Trophoblast cell (in vitro differentiated cells and primary cell): ENCODE measurements around the gene KCNH8.

Source experiments
- DNase-seq, 2 donors: peaks; one replicate each; pipeline ENCODE4 v3.0.0-alpha.2; 2016
- H2AFZ ChIP-seq: 2 replicates; pipeline ENCODE4 v1.6.1; 2013; ENCODE audit warnings: low read length, moderate library complexity, mild to moderate bottlenecking; ENCODE audit not compliant: insufficient read depth, poor library complexity
- H2AK5ac ChIP-seq: 2 replicates; pipeline ENCODE4 v1.6.1; 2013; ENCODE audit warnings: mild to moderate bottlenecking, low read length
- H2BK120ac ChIP-seq: 2 replicates; pipeline ENCODE4 v1.6.1; 2013; ENCODE audit warnings: low read length, mild to moderate bottlenecking, moderate library complexity; ENCODE audit not compliant: insufficient read depth, poor library complexity
- H2BK12ac ChIP-seq: 2 replicates; pipeline ENCODE4 v1.6.1; 2013; ENCODE audit warnings: mild to moderate bottlenecking, low read length, moderate library complexity
- H2BK5ac ChIP-seq: 2 replicates; pipeline ENCODE4 v1.6.1; 2013; ENCODE audit warnings: low read length, low read depth, moderate library complexity, mild to moderate bottlenecking; ENCODE audit not compliant: poor library complexity
- H3K14ac ChIP-seq: 2 replicates; pipeline ENCODE4 v1.6.1; 2013; ENCODE audit warnings: mild to moderate bottlenecking, low read length
- H3K18ac ChIP-seq: 2 replicates; pipeline ENCODE4 v1.6.1; 2013; ENCODE audit warnings: mild to moderate bottlenecking, low read length
- H3K23ac ChIP-seq: 2 replicates; pipeline ENCODE4 v1.6.1; 2013; ENCODE audit warnings: low read length
- H3K27ac ChIP-seq: 2 replicates; pipeline ENCODE4 v1.5.1; 2013; ENCODE audit warnings: low read depth, mild to moderate bottlenecking, inconsistent platforms, low read length, moderate library complexity
- H3K27me3 ChIP-seq: 2 replicates; pipeline ENCODE4 v1.6.1; 2013; ENCODE audit warnings: inconsistent platforms, mild to moderate bottlenecking, low read length, moderate library complexity; ENCODE audit not compliant: insufficient read depth
- H3K36me3 ChIP-seq, 2 experiments: 1 replicate in 1 of 2; 2 replicates in 1 of 2; pipeline ENCODE4 v1.6.1; 2013; ENCODE audit warnings: low read length in 2 of 2, mild to moderate bottlenecking in 2 of 2, moderate library complexity in 1 of 2; ENCODE audit not compliant: insufficient read depth in 2 of 2, control insufficient read depth in 1 of 2
- H3K4ac ChIP-seq: 2 replicates; pipeline ENCODE4 v1.6.1; 2013; ENCODE audit warnings: low read depth, mild to moderate bottlenecking, low read length, moderate library complexity
- H3K4me1 ChIP-seq, 2 experiments: 1 replicate in 1 of 2; 2 replicates in 1 of 2; pipeline ENCODE4 v1.6.1; 2013; ENCODE audit warnings: low read length in 2 of 2, mild to moderate bottlenecking in 2 of 2, moderate library complexity in 1 of 2; ENCODE audit not compliant: insufficient read depth in 2 of 2, control insufficient read depth in 1 of 2
- H3K4me2 ChIP-seq: 2 replicates; pipeline ENCODE4 v1.6.1; 2013; ENCODE audit warnings: inconsistent platforms, mild to moderate bottlenecking, low read length, moderate library complexity
- H3K4me3 ChIP-seq: 2 replicates; pipeline ENCODE4 v1.5.1; 2013; ENCODE audit warnings: mild to moderate bottlenecking, low read depth, low read length, inconsistent platforms
- H3K79me1 ChIP-seq: one replicate; pipeline ENCODE4 v1.6.1; 2013; ENCODE audit warnings: low read length
- H3K79me2 ChIP-seq: 2 replicates; pipeline ENCODE4 v1.6.1; 2013; ENCODE audit warnings: low read length, mild to moderate bottlenecking; ENCODE audit not compliant: control insufficient read depth, insufficient read depth, poor library complexity
- H3K9ac ChIP-seq: 2 replicates; pipeline ENCODE4 v1.6.1; 2013; ENCODE audit warnings: mild to moderate bottlenecking, low read length
- H3K9me3 ChIP-seq: 2 replicates; pipeline ENCODE4 v1.6.1; 2013; ENCODE audit warnings: low read depth, mild to moderate bottlenecking, control low read depth, inconsistent platforms, low read length; ENCODE audit not compliant: insufficient read depth
- H4K12ac ChIP-seq: 2 replicates; pipeline ENCODE4 v1.6.1; 2013; ENCODE audit warnings: low read depth, mild to moderate bottlenecking, low read length, moderate library complexity
- H4K8ac ChIP-seq: 2 replicates; pipeline ENCODE4 v1.6.1; 2013; ENCODE audit warnings: low read depth, mild to moderate bottlenecking, low read length, moderate library complexity
- H4K91ac ChIP-seq: one replicate; pipeline ENCODE4 v1.6.1; 2013; ENCODE audit warnings: low read depth, mild to moderate bottlenecking, low read length, moderate library complexity
- WGBS: extraction: QIAGEN DNeasy Blood & Tissue Kit; methylation state at CpG from one replicate; pipeline ENCODE4 v1.1.7; 2013; ENCODE audit warnings: missing lambda C conversion rate; ENCODE audit not compliant: insufficient read length, insufficient coverage; ENCODE audit errors: extremely low coverage; 5-methylcytosine and 5-hydroxymethylcytosine counted together

KCNH8 gene

DNA sequence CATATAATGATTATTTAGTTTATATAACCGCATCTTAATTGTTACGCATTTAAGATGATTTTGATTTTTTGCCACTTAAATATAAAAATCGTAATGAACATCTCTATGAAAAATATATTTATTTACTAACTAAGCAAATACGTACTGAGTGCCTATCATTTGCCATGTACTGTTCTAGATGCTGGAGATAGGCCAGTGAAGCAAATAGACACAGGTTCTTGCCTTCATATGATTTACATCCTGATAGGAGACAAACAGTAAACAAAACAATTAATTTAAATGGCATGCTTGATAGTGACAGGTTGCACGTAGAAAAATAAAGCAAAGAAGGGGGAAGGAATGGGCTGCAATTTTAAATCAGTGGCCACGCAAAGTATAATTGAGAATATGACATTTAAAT lies 217.2 kb downstream of the KCNH8 start:
- DNase-seq, result no peak
- no peaks in the 10 kb centered on the region for H3K36me3 ChIP-seq
- no peak overlapping the region for H2AK5ac ChIP-seq
- H4K8ac ChIP-seq, result no peak overlapping the region
- no peak overlapping the region for H3K9ac ChIP-seq
- H2BK120ac ChIP-seq, result no peak overlapping the region
- H3K9me3 ChIP-seq, result no peaks in the 10 kb centered on the region
- H3K18ac ChIP-seq, result no peak overlapping the region
- no peak overlapping the region for H3K4me3 ChIP-seq
- H2BK12ac ChIP-seq, result no peak overlapping the region
- H4K12ac ChIP-seq, result no peak overlapping the region
- H2AFZ ChIP-seq, result no peak overlapping the region
- H3K23ac ChIP-seq, result no peak overlapping the region
- no peak overlapping the region for H3K14ac ChIP-seq
- no peaks in the 10 kb centered on the region for H3K79me2 ChIP-seq
- no CpG with 5 or more reads among the region's 6 CpGs for WGBS
- no peaks in the 10 kb centered on the region for H3K79me1 ChIP-seq
- H4K91ac ChIP-seq, result no peak overlapping the region
- no peaks in the 10 kb centered on the region for H3K27me3 ChIP-seq
- no peak overlapping the region for H2BK5ac ChIP-seq
- H3K4me1 ChIP-seq, result no peaks in the 10 kb centered on the region
- no peak overlapping the region for H3K4me2 ChIP-seq
- H3K4ac ChIP-seq, result no peak overlapping the region
- no peak overlapping the region for H3K27ac ChIP-seq

DNA sequence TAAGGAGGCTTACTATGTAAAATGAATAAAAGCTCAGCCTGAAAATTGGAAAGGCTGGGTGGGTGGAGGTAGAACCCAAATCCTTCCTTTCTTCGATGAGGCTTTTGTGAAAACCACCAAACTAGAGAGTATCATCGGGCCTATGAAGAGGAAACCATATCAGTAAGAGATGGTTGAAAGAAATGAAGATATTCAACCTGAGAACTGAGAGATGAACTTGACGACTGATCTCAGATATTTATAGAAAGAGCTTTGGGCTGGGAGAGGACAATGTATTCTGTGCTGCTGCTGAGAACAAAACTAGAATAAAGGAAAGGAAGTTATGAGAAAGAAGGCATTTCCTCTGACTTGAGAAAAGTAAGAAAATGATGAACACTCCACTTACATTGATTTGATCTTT lies 236.6 kb downstream of the KCNH8 start:
- H2AFZ ChIP-seq, result no peak overlapping the region
- no peak overlapping the region for H4K12ac ChIP-seq
- no peaks in the 10 kb centered on the region for H3K79me2 ChIP-seq
- no CpG with 5 or more reads among the region's 3 CpGs for WGBS
- no peak overlapping the region for H2BK120ac ChIP-seq
- no peak overlapping the region for H4K91ac ChIP-seq
- H4K8ac ChIP-seq, result no peak overlapping the region
- no peak overlapping the region for H2AK5ac ChIP-seq
- H3K4me2 ChIP-seq, result no peak overlapping the region
- no peak for DNase-seq
- H2BK12ac ChIP-seq, result no peak overlapping the region
- no peak overlapping the region for H3K27ac ChIP-seq
- no peak overlapping the region for H3K9ac ChIP-seq
- no peak overlapping the region for H3K4ac ChIP-seq
- no peak overlapping the region for H3K14ac ChIP-seq
- no peaks in the 10 kb centered on the region for H3K9me3 ChIP-seq
- no peak overlapping the region for H2BK5ac ChIP-seq
- H3K4me1 ChIP-seq, result no peaks in the 10 kb centered on the region
- no peak overlapping the region for H3K4me3 ChIP-seq
- no peaks in the 10 kb centered on the region for H3K36me3 ChIP-seq
- H3K23ac ChIP-seq, result no peak overlapping the region
- H3K18ac ChIP-seq, result no peak overlapping the region
- H3K79me1 ChIP-seq, result no peaks in the 10 kb centered on the region
- H3K27me3 ChIP-seq, result no peaks in the 10 kb centered on the region

DNA sequence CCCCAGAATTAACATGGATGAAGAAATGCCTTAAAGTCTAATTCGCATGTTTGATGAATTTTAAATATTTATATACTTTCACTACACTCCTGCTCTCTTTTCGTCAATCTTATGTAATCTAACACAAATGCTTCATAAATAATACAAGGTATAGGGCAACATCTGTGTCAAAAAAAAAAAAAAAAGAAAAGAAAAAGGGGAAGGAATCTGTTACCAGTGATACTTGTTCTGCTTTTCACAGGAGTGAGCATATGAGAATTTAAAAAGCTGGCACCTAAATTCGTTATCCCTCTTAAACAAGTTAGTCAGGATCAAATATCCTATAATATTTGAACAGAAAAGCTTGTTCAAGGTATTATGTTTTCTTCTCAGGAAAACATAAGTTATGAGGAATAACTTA lies 243.8 kb downstream of the KCNH8 start:
- Histone ChIP-seq H3K27me3 (no peaks in the 10 kb centered on the region), H4K91ac (no peak overlapping the region), H2AK5ac (no peak overlapping the region)

DNA sequence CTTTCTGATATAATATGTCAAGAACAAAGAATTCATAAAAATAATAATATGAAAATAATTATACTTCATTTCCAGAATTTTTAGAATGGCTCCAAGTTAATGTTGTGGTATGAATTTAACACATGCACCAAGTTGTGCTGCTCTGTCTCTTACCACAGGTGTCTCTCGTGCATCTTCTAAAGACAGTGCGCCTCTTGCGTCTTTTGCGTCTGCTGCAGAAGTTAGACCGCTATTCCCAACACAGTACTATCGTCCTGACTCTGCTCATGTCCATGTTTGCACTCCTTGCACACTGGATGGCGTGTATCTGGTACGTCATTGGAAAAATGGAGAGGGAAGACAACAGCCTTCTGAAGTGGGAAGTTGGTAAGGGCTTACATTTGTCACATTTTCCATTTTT lies 246.6 kb downstream of the KCNH8 start:
- Histone ChIP-seq H3K18ac (no peak overlapping the region), H4K91ac (no peak overlapping the region)

More for the DNA sequence above, 243.8 kb downstream of the KCNH8 start:
- Histone ChIP-seq H3K9me3 (no peaks in the 10 kb centered on the region), H2BK120ac (no peak overlapping the region), H4K8ac (no peak overlapping the region), H3K27ac (no peak overlapping the region), H3K4me3 (no peak overlapping the region), H2AFZ (no peak overlapping the region), H3K4me1 (no peaks in the 10 kb centered on the region), H4K12ac (no peak overlapping the region), H3K79me2 (no peaks in the 10 kb centered on the region), H3K23ac (no peak overlapping the region), H3K4ac (no peak overlapping the region), H3K14ac (no peak overlapping the region), H3K79me1 (no peaks in the 10 kb centered on the region), H2BK12ac (no peak overlapping the region), H3K4me2 (no peak overlapping the region), H3K18ac (no peak overlapping the region), H2BK5ac (no peak overlapping the region), H3K36me3 (no peaks in the 10 kb centered on the region), H3K9ac (no peak overlapping the region)
- no peak for DNase-seq
- no CpG with 5 or more reads among the region's 3 CpGs for WGBS

More for the DNA sequence above, 246.6 kb downstream of the KCNH8 start:
- no peaks in the 10 kb centered on the region for H3K9me3 ChIP-seq
- H2BK120ac ChIP-seq, result no peak overlapping the region
- no peaks in the 10 kb centered on the region for H3K36me3 ChIP-seq
- H2AK5ac ChIP-seq, result no peak overlapping the region
- no peaks in the 10 kb centered on the region for H3K4me1 ChIP-seq
- no peaks in the 10 kb centered on the region for H3K79me2 ChIP-seq
- H2AFZ ChIP-seq, result no peak overlapping the region
- H3K27me3 ChIP-seq, result no peaks in the 10 kb centered on the region
- no CpG with 5 or more reads among the region's 8 CpGs for WGBS
- H3K4me3 ChIP-seq, result no peak overlapping the region
- H3K23ac ChIP-seq, result no peak overlapping the region
- no peak overlapping the region for H3K4ac ChIP-seq
- no peak overlapping the region for H3K27ac ChIP-seq
- H4K12ac ChIP-seq, result no peak overlapping the region
- no peak overlapping the region for H4K8ac ChIP-seq
- H2BK12ac ChIP-seq, result no peak overlapping the region
- H2BK5ac ChIP-seq, result no peak overlapping the region
- H3K4me2 ChIP-seq, result no peak overlapping the region
- DNase-seq, result peak in 1 of 2 donors; percentile 14
- no peak overlapping the region for H3K14ac ChIP-seq
- no peaks in the 10 kb centered on the region for H3K79me1 ChIP-seq
- no peak overlapping the region for H3K9ac ChIP-seq
